ENCODE results near the gene DNASE1L1.

DNASE1L1 gene, protein sequence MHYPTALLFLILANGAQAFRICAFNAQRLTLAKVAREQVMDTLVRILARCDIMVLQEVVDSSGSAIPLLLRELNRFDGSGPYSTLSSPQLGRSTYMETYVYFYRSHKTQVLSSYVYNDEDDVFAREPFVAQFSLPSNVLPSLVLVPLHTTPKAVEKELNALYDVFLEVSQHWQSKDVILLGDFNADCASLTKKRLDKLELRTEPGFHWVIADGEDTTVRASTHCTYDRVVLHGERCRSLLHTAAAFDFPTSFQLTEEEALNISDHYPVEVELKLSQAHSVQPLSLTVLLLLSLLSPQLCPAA

DNA sequence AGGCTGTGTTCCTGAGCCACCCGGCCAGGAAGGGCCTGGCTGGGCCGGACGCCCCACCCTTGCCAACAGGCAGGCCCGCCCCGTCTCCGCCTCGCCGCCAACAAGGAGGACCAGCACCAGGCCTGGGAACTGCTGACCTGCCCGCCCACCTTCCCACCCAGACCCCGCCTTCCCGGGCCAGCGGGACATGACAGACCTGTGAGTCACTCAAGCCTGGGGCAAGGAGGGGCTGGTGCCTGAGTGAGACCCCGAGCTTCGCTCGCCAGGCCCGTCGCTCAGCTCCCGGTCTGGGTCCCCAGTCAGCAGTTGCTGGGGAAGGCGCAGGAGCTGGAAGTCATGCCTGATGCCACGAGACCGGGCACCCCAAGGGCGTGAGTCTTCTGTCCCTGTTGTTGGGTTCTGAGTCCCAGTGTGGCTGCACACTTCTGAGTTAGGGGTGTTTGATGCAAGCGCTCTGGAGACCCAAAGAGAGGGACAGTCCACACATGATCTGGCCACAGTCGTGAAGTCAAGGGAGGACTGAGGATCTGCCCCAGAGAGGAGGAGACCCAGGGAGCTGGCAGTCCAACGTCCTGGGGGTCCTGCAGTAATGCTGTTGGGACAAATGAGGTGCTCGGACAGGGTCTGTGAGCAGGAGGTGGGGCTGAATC lies at the start of gene DNASE1L1:
Gene DNASE1L1, minus strand, starts transcription at position 33 of the 650 bp plus-strand sequence. CDS start 3,686 bp downstream, outside the sequence.
- DNase-seq (ENCODE audit: low read depth), result no peak

DNA sequence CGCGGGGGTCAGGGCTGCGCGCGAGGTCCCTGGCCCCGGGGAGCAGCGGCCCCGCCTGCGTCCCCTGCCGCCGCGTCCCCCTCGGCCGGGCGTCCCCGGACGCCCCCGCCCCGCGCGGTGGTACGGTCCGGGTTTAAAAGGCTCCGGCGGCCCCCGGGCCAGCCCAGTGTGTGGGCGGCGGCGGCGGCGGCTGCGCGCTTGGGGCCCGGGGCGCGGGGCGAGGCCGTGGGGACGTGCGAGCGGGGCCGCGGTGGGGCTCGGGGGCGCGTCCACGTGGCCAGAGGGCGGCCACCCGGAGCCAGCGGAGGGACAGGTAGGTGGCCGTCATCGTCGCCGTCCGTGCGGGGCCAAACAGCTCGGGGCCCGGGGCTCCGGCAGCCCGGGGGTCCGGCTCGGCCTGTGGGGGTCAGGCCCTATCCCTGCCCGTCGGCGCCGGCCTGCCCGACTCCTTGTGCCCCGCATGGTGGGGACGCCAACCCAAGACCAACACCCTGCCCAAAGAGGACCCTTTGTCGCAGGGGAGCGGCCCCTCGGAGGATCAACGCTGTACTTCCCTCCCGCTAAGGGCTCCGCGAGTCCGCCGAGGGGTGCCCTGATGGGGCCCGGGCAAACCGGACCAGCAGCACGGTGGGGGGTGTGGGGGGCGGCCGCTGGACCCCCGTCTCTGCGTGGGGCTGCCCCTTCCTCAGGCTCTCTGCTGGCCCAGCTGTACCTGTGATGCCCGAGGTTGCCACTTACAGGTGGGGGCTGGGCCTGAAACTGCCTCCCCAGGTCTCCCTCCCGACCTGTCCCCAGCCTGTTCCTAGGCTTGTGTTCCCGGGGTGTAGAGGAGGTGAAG lies 49.3 kb upstream of the DNASE1L1 start, which contains the start of gene PLXNA3:
Gene PLXNA3, plus strand, starts transcription at position 166 of the 838 bp plus-strand sequence. CDS start 1,903 bp downstream, outside the sequence.
- no peak for DNase-seq (ENCODE audit: low read depth)

DNA sequence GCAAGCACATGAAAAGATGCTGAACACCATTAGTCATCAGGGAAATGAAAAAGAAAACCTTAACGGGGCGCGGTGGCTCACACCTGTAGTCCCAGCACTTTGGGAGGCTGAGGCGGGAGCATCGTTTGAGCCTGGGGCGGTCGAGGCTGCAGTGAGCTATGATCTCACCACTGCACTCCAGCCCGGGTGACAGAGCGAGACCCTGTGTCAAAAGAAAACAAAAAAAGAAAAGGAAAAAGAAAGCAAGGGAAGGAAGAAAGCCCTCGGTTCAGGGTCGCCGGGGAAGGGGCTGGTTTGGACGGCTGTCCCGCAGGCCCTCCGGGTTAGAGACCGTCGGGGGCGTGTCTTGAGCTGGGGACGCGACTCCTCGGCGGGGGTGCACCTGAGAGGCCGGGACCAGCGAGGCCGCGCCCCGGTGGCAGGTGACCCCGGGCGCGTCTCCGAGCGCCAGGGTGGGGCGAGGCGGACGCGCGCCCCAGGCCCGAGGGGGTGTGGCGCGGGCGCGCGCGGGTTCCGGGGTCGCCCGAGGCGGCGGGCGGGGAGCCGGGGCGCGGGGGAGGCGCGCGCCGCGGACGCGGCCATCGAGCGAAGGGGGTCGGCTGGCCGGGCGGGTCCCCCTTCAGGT lies 48.5 kb upstream of the DNASE1L1 start:
- no peak for DNase-seq (ENCODE audit: low read depth)

DNA sequence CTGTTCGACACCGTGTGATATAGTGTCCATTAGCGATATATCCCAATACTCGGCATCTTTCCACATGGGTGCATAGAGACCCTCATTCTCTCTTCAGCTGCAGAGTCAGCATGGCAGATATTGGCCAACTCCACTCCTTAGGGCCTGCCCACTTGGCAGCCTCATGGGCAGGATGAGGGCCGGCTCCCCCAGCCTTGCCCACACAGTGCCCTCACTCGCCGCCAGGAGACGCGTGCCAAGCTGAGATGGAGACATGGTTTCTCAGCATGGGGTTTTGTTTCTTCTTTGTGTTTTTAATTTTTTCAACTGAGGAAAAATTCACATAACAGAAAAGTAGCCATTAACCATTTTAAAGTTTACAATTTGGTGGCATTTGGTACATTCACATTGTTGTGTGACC lies 43.8 kb upstream of the DNASE1L1 start:
- DNase-seq (ENCODE audit: low read depth), result no peak

DNA sequence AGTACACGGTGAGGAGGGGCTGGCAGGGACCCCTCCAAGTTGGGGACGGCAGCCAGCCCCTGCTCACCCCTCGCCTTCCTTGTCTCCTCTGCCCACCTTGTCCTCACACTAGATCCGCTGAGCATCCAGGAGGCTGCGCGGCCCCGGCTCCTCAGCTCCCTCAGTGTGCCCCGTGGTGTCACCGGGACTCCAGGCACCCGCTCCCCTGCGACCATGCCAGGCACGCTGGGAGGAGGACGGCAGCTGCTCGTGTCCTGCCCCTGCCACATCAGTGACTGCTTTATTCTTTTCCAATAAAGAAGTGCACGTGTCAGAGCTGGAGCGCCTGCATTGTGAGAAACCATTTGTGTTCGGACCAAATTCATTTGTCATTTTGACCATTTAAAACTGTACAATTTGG lies 41.3 kb upstream of the DNASE1L1 start:
- DNase-seq (ENCODE audit: low read depth), result no peak

DNA sequence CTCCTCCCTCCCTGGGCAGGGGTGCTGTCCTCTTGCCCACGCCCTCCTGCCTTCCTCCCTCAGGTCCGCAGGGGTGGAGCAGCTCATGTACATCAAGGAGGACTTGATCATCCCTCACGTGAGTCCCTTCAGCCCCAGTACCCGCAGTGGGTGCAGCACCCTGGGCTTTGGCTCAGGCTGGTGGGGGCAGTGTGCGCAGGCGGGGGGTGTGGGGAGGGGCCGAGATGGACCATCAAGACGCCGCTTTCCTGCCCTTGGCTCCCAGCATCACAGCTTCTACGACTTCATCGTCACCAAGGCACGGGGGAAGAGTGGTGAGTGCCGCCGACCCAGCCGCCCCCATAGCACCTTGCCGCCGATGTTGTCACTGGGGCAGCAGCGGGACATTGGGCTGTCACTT lies 40.6 kb upstream of the DNASE1L1 start:
- no peak for DNase-seq (ENCODE audit: low read depth)

DNA sequence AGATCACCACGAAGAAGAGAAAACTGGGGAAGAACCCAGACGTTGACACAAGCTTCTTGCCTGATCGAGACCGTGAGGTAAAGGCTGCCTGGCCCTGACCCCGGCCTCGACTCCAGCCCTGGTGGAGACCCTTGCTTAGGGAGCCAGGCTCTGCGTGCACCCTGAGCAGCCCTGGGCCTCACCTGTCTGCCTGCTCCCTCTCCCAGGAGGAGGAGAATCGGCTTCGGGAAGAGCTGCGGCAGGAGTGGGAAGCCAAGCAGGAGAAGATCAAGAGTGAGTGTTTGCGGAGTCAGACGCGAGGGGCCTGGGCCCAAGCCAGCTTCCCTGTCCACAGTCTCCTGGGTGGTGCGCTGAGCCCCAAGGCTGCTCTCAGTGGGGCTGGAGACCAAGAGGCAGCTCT lies 39.4 kb upstream of the DNASE1L1 start:
- no peak for DNase-seq (ENCODE audit: low read depth)

DNA sequence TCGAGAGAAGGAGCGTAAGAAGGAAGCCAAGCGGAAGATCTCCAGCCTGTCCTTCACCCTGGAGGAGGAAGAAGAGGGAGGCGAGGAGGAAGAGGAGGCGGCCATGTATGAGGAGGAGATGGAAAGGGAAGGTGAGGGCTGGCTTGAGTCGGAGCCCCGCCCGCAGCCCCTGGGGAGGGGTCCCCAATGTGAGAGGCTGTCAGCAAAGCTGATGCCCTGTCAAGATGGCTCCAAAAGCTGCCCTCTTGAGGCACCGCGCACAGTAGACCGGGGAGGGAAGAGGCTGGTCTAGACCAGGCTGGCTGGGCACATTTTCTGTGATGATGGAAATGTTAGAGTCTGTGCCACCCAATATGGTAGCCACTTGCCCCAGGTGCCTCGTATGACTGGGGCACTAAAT lies 37.4 kb upstream of the DNASE1L1 start:
- no peak for DNase-seq (ENCODE audit: low read depth)

DNA sequence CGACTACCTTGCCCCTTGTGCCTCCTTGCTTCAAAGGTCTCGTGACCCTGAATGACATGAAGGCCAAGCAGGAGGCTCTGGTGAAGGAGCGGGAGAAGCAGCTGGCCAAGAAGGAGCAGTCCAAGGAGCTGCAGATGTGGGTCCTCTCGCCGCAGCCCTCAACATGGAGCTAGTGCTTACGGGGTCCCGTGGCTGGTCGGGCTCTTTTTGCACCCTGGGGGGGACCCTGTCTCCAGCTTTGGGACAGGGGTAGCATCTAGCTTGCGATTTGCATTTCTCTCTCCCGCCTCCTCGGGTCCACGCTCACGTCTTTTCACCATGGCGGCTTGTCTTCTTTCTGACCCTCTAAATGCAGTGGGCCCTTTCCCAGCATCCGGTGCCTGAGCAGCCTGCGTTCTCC lies 36.7 kb upstream of the DNASE1L1 start:
- no peak for DNase-seq (ENCODE audit: low read depth)

DNA sequence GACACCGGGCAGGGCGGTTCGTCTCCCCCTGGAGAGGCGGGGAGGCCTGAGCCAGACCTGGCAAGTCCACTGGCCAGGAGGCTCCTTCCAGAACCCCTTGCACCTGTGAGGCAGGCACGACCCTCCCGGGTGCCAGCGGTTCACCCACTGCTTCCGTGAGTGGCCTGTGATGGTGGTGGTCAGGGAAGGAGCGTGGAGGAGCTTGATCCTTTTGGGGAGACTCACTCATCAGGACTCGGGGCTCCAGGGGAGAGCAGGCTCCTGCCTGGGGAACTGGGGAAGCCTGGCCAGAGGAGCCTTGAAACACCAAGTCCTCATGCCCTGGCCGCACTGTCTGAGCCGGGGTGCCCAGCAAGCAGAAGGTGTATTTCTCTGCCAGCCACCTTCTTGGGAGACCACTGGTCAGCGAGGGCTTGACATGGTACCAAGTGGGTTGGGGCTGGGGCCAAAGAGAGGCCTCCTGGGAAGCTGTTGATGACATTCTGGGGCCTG lies 35.7 kb upstream of the DNASE1L1 start:
- DNase-seq (ENCODE audit: low read depth), result no peak

DNA sequence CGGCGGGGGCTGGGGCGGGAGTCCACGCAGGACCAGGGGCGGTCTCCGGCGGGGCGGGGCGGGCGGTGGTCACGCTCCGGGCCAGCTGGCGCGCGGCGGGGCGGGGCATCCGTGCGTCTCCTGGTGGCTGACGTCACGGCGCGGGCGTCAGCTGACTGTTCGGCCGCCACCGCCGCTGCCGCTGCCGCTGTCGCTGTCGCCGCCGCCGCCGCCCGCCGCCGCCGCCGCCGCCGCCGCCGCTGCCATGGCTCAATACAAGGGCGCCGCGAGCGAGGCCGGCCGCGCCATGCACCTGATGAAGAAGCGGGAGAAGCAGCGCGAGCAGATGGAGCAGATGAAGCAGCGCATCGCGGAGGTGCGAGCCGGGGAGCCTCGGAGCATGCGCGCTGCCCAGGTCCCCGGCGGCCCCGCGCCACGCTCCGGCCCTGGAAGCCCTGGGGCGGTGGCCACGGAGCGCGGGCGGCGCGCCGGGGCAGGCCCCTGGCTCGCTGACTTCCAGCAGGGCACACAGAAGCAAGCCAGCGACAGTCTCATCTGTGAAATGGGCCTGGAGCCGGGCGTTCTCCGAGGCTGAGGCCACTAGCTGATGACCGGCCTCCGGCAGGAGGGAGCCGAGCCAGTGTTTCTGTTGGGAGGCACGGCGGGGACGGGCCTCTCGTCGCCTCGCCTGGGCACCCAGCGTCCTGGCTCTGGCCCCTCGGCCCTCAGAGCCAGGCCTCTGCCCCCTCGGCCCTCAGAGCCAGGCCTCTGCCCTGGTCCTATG lies 35.1 kb upstream of the DNASE1L1 start, which contains the start of gene FAM50A:
Gene FAM50A, plus strand, starts transcription at position 150 of the 763 bp plus-strand sequence. Its CDS starts 95 bp downstream, at position 245.
- DNase-seq (ENCODE audit: low read depth), result no peak

DNA sequence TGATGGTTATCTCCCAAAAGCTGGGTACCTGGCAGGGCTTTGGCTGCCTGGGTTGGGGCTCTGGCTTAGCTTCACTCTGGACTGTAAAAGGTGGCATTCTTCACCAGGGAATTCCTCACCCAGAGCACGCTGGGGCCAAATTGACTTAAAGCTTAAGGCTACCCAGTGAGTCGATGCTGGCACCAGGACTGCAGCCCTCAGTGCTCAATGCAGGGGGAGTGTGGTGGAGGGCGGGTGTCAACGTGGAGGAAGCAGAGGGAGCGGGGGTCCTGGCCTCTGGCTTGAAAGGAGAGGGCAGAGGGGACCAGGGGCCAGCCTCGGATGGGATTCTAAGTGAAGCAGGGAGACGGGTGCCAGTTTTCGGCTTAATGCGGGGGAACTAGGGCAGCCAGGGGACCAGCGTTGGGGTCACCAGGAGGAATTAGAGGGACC lies 34.4 kb upstream of the DNASE1L1 start:
- no peak for DNase-seq (ENCODE audit: low read depth)

DNA sequence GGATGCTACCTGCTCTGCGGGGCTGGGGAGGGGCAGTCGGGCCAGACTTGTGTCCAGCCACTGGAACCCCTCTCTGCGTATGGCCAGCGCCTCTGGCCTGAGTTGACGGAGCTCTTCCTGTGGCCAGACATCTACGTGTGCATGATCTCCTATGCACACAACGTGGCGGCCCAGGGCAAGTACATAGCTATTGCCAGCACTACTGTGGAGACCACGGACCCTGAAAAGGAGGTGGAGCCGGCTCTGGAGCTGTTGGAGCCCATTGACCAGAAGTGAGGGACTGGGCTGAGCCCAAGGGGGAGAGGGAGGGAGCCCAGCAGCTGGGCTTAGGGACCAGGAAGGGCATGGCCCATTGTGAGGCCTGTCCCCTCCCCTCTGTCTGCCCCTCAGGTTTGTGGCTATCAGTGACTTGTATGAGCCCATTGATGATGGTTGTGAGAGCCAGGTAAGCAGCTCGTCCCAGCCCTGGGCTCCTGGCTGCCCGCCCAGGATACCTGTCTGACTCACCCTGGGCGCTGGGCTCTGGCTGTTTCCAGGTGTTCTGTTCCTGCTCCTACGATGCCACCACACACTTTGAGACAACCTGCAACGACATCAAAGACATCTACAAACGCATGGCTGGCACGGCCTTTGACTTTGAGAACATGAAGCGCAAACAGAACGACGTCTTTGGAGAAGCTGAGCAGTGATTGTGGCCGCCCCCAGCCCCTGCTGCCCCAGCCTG lies 33.1 kb upstream of the DNASE1L1 start:
- DNase-seq (ENCODE audit: low read depth), result no peak

DNA sequence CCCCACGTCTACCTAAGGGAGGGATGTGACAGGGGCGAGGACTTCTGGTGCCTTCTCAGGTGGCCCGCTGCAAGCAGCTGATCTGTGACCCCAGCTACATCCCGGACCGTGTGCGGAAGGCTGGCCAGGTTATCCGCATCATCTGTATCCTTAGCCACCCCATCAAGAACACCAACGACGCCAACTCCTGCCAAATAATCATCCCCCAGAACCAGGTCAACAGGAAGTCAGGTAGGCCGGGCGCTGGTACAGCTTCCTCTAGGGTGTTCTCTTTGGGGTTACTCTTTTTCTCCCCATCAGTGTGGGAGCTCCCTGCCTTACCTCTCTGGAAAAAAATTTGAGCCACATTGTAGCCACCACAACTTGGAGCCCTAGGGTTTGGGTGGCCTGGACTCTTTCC lies 32.5 kb upstream of the DNASE1L1 start:
- DNase-seq (ENCODE audit: low read depth), result no peak

DNA sequence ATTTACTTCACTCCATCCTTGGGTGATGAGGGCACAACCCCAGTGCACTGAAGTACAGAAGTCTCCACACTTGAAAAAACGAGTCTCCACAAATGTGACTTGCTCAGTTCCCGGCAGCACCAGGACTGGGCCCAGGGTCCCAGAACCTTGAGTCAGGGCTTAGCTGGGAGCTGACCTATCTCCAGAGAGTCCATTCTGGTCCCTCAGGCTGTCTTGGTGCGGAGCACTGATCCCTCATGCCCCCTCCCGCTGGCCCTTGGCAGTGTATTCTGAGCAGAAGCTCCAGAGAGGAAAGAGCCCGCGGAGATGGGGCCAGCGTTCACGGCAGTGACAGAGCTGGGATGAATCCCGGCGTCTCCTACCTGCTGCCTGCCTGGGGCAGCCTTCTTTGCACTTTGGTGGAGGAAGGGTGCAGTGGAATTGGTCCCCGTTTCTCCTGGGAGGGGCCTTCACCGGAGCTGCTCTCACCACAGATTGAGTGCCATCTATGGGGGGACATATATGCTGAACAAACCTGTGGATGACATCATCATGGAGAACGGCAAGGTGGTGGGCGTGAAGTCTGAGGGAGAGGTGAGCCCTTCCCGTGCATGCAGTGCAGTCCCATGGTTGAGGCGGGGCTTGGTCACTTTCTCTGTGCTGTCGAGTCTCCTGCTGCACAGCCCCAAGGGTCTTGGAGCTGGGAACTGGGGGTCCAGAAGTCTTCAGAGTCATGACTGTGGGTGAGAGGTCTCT lies 31.7 kb upstream of the DNASE1L1 start:
- DNase-seq (ENCODE audit: low read depth), result no peak

DNA sequence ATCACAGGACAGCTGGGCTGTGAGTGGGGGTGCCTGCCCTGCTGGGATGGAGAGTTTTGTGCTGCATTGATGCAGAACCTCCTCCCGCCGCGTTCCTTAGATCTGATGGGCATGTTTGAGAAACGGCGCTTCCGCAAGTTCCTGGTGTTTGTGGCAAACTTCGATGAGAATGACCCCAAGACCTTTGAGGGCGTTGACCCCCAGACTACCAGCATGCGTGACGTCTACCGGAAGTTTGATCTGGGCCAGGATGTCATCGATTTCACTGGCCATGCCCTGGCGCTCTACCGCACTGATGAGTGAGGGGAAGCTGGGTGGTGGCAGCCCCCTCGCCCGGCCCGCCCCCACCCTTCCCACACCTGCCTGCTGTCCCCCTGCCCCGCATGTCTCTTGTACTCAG lies 30.8 kb upstream of the DNASE1L1 start:
- no peak for DNase-seq (ENCODE audit: low read depth)

DNA sequence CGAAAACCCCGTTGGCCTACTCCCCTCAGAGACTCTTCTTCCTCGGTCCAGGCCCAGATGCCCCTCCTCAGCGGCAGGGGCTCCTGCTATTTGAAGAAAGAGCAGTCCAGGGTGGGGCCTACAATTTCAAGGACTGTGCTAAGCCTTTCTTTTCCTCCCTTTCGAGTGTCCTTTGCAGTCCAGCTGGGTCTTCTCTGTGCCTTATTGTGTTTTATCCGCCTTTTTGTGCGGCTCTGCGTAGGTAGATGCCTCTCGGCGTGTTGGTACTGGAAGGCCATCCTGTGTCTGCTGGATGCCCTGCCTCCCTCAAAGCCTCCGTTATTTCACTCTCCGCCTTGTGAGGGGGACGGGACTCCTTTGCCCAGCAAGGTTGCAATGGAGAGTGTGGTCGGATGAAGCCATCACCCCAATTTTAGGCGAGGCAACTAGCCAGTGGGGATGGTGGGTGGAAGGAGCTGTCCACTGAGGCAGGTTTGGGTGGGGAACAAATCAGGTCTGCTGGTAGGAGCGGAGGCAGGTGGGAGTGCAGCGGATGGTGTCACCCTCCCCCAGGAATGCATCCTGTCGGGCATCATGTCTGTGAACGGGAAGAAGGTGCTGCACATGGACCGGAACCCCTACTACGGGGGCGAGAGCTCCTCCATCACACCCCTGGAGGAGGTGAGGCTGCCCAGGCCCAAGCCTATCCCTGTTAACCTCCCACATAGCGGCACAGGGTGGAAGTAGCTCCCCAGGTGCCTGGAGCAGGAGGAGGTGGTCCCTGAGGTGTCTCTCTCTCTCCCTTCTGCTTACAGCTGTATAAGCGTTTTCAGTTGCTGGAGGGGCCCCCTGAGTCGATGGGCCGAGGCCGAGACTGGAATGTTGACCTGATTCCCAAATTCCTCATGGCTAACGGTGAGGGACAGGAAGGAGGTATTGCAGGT lies 29.2 kb upstream of the DNASE1L1 start:
- no peak for DNase-seq (ENCODE audit: low read depth)

DNA sequence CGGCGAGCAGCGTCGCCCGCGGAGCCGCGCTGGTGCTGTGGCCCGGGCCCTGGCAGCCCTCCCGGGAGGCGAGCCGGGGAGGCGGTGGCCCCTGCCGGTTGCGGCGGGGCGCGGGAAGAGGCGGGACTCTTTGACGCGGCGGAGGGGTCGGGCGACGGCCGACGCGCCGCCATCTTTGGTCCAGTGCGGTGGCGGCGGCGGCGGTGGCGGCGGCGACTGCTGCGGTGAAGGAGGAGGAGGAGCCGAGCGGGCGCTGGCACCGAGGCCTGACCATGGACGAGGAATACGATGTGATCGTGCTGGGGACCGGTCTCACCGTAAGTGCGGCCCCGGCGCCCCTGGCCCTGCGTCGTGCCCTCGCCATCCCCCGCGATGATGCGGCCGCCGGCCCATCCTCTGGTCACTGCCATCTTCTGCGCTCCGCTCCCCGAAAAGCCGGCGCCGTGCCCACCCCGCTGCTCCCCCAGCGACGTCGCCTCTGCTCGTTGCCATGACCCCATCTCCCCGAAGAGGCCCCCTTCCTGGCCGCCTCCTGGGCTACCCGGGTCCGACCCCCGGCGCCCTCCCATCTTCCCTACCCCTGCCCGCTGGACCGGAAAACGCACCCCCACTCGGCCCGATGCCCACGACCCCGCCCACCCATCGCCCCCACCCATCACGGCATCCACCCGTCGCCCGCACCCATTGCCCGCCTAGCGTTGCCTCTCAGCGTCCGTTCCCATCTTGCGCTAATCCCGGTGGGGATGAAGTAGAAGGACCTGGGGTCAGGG lies 28.1 kb upstream of the DNASE1L1 start, which contains the start of gene GDI1:
Gene GDI1, plus strand, starts transcription at position 172 of the 770 bp plus-strand sequence. Its CDS starts 101 bp downstream, at position 273.
- no peak for DNase-seq (ENCODE audit: low read depth)

Data from HS-27A (cell line).